ENCODE results near the gene PRSS12. TPM values are rescaled to one million over a fixed set of nuclear protein-coding genes. Genes with fewer than 3 reads are reported as not detected.
A peak's percentile ranks its signal among the peaks of the same experiment; 100 is the strongest.

Gene PRSS12
- total RNA-seq, 1 experiment from 2014 or later = 14.1 TPM

GRCh38 chr4:118281611-118282442 is 71.0 kb downstream of the PRSS12 start:
- Mint-ChIP-seq H3K9me3 (no peaks in the 10 kb centered on the region), H3K36me3 (peaks cover 28% of the 10 kb centered on the region), H3K27ac (peak overlapping the region; percentile 46), H3K4me3 (no peak overlapping the region), H3K4me1 (peaks cover 27% of the 10 kb centered on the region), H3K27me3 (ENCODE audit: low read depth) (no peaks in the 10 kb centered on the region; the same call in 1 of the 2 replicates)
- DNase-seq (ENCODE audit: low spot score) = no peak
- no peak for TF ChIP-seq FOXP4 (CRISPR knock-in tag; IDR thresholded peaks at IDR 0.05)
- TF ChIP-seq, protein P1, sequence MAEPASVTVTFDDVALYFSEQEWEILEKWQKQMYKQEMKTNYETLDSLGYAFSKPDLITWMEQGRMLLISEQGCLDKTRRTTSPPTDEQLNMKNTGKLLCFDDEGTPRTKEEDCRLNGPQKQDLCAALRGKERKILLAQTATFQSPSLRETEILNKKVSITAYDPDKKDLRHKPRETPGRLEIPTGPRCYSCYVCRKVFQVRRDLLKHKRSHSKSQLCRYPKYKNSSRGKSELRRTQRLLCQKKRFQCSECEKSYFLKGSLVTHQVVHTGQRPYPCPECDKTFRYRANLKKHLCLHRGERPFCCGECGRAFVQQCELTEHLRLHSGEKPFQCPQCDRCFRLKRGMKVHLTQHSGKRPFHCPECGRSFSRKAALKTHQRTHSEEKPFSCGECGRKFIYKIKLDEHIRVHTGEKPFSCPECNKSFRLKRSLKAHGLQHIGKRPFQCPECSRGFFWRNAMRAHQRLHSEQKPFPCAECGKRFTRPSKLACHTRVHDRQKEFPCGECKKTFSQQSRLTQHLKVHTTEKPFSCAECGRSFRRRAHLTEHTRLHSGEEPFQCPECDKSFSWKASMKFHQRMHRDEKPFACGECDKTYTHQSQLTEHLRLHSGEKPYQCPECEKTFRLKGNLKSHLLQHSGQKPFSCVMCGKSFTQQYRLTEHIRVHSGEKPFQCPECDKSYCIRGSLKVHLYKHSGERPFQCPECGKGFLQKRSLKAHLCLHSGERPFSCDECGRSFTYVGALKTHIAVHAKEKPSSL (CRISPR knock-in tag; conservative IDR thresholded peaks at IDR 0.05) = peak; percentile 78; the same call in 1 of the 2 replicates
- TF ChIP-seq ATF2 (CRISPR knock-in tag; IDR thresholded peaks at IDR 0.05; ENCODE audit: borderline replicate concordance, low read depth) = no peak
- TF ChIP-seq ZNF671 (CRISPR knock-in tag; IDR thresholded peaks at IDR 0.05) = peak; percentile 35
- no peak for TF ChIP-seq ESRRA (CRISPR knock-in tag; IDR thresholded peaks at IDR 0.05; ENCODE audit: borderline replicate concordance)
- 0 out of 2 replicates have a peak, but pooled peaks have one; percentile 14 for TF ChIP-seq PRRX2 (CRISPR knock-in tag; IDR thresholded peaks at IDR 0.05)
- no peak for TF ChIP-seq NFATC4 (CRISPR knock-in tag; IDR thresholded peaks at IDR 0.05)
- TF ChIP-seq, protein P2, sequence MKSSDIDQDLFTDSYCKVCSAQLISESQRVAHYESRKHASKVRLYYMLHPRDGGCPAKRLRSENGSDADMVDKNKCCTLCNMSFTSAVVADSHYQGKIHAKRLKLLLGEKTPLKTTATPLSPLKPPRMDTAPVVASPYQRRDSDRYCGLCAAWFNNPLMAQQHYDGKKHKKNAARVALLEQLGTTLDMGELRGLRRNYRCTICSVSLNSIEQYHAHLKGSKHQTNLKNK (CRISPR knock-in tag; IDR thresholded peaks at IDR 0.05) = no peak
- TF ChIP-seq TEAD1 (CRISPR knock-in tag; IDR thresholded peaks at IDR 0.05) = 0 out of 2 replicates have a peak, but pooled peaks have one; percentile 40
- TF ChIP-seq TEAD4 (CRISPR knock-in tag; IDR thresholded peaks at IDR 0.05) = no peak
- TF ChIP-seq MXD4 (CRISPR knock-in tag; IDR thresholded peaks at IDR 0.05; ENCODE audit: borderline replicate concordance) = no peak
- TF ChIP-seq KAT7 (CRISPR knock-in tag; IDR thresholded peaks at IDR 0.05; ENCODE audit: borderline replicate concordance) = no peak
- peak; percentile 70; the same call in 1 of the 2 replicates for TF ChIP-seq AR (CRISPR knock-in tag; IDR thresholded peaks at IDR 0.05)
- peak; percentile 12; the same call in 1 of the 2 replicates for TF ChIP-seq ZNF423 (CRISPR knock-in tag; IDR thresholded peaks at IDR 0.05)
- TF ChIP-seq ZBTB21 (CRISPR knock-in tag; IDR thresholded peaks at IDR 0.05; ENCODE audit: borderline replicate concordance) = no peak
- ChIA-PET CTCF (interaction anchor here (1.5 kb wide), 1 partner anchor 71 kb away, joined by 4 read pairs; the partner anchor contains the start of gene PRSS12), POLR2A (no interaction called here)
- ATAC-seq = peak; percentile 29

All from WTC11 (cell line).